ENCODE measurements around the gene PDYN.

DNA sequence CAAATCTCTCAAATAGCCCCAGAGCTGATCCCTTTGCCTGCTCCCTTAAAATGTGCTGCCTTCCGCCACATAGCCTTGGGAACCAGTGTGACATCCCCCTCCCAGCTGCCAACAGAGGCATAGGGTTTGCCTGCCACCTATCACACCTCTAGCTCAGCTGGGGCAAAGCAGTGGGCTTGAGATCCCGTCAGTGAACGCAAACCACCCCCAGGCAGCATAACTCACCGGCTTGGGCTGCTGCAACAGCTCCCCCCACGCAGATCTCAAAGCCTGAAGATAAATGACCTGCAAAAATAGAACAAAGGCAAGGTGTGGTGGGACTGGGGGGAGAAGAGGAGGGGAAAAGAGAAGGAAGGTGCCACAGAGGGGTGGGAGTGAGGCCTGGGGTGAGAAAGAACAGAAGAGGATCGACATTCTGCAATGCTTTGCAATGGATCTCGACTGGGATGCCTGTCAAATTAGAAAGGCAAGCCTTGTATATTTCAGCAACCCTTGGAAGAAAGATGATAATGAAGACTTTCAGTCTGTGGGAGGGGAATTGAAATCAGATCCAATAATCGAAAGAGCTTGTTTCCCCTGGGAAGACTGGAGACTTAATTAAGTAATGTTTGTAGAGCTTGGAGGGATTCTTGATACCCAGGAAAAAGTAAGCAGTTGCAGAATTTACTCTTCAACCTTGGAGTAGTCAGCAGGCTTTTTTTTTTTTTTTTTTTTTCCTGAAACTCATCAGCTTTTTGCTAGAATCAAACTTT, 1.3 kb downstream of the PDYN start:
- TF ChIP-seq POLR2A (IDR thresholded peaks at IDR 0.05) (no peak), POLR2AphosphoS5 (IDR thresholded peaks at IDR 0.05) (no peak)
- TF ChIP-seq, protein P1, sequence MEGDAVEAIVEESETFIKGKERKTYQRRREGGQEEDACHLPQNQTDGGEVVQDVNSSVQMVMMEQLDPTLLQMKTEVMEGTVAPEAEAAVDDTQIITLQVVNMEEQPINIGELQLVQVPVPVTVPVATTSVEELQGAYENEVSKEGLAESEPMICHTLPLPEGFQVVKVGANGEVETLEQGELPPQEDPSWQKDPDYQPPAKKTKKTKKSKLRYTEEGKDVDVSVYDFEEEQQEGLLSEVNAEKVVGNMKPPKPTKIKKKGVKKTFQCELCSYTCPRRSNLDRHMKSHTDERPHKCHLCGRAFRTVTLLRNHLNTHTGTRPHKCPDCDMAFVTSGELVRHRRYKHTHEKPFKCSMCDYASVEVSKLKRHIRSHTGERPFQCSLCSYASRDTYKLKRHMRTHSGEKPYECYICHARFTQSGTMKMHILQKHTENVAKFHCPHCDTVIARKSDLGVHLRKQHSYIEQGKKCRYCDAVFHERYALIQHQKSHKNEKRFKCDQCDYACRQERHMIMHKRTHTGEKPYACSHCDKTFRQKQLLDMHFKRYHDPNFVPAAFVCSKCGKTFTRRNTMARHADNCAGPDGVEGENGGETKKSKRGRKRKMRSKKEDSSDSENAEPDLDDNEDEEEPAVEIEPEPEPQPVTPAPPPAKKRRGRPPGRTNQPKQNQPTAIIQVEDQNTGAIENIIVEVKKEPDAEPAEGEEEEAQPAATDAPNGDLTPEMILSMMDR (IDR thresholded peaks at IDR 0.05) = no peak

Data from gastroesophageal sphincter (tissue), 3 donors.